Activated CD4-positive, alpha-beta T cell treated with anti-CD3 and anti-CD28 coated beads for 24 hours (primary cell): ENCODE results near the gene MBOAT1.
A peak's percentile ranks its signal among the peaks of the same experiment; 100 is the strongest.

Source experiments
- DNase-seq, 2 donors: peaks; one replicate each; pipeline ENCODE4 v3.0.0-alpha.2; 2020; ENCODE audit warnings: low read depth in 2 of 2

The MBOAT1 gene

DNA sequence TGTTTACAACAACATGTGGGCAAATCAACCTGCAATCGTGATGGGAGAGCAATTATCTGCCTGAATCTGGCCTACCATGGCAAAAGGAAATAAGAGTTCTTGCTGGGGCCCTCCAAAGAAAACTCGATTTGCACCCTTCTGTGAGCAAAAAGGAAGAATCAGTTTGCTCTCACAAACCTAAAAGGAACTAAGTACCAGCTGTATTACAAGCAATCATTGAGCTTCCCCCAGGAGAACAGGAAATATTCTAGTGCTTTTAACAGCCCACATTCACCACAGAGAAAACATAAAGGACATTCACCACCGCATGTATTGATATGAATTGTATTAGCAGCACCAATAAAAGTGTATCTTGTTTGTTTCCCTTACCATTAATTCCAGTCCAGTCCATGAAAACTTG lies 75.0 kb downstream of the MBOAT1 start:
- DNase-seq, result no peak

DNA sequence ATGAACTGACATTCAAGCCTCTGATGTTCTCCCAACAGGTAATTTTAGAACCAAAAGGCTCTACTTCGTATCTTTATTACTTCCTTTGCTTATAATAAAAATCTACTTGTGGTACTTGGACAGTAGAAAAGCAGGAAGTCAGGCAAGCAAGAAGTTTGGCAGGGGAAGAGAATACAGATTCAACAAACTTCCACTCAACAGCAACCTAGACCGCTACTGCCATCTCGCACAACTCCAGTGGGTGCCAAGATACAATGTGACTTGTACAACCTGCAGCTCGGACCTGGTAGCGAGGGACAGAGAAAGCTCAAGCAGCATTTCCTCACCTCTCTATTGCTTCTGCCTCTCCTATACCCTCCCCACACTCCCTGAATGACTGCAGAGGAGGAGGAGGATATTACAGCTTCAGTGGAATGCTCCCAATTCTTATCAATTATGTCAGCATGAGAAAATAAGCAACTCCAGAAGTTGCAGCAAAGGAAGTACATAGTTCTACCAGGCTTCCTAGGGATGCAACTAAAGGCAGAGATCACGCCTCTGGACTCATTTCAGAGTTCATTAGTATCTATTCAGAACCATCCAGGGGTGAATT lies 76.5 kb downstream of the MBOAT1 start:
- DNase-seq, result no peak

DNA sequence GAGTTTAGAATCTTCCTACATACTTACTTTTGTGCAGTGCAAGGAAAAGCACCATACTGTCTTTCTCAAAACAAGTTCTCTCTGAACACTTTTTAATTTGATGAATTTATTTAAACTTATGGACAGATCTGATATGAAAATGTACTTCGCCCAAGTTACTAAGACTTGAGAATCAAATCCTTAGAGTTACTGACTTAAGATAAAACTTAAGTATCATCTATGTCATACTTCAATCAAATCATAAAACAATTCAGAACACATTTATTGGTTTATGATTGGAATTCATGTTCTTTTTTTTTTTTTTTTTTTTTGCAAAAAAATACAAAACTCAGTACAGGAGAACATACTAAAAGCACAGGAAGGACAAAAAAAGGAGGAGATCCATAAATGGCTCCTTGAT lies 77.7 kb downstream of the MBOAT1 start:
- no peak for DNase-seq

DNA sequence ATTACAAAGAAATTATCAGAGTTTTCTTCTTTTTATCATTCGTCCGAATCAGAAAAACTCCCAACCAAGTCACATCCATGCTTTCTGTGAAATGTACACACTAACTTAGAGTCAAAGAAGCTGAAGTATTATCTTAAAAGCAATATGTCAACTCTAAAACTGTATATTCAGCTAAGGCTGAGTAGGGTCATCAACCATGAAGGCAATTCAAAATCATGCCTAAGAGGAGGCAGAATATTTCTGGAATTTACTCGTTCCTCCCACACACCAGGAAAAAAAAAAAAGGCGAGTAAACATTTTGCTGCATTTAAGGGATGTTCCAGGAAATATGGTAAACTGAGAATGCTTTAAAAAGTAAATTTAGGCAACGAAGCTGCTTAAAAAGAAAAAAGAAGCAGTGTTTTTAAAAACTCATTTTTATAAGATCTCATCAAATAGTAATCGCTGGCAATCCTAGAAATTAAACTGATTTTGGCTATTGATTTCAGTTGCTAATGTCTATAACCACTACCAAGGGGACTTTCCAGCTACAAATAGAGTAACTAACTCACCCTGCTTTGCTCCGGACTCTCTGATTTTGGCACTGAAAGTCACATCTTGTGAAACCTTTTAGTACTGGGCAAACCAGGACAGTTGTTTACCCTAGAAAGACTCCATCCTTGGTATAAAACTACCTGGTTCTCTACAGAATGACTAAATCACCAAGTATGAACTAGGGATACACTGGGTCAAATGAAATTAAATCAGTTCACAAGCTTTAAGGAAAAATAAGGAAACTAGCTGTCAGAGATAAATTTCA lies 82.8 kb downstream of the MBOAT1 start:
- DNase-seq, result no peak

DNA sequence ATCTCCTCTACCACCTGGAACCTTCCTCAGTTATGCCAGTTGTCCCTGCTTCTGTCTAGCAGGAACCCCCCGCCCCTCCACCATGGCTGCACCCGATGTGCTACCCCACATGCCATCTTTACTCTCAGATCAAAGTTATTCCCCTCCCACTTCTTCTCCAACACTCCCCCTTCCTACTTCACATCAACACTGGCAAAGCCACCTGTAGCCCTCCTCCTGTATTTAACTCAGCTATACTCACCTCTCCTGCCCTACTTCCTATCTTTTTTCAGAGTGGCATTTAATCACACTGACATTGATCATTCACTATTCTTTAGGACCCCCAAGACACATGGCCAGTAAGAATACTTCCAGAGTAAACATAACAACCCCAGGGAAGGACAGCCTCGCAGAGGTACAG lies 84.3 kb downstream of the MBOAT1 start:
- no peak for DNase-seq

DNA sequence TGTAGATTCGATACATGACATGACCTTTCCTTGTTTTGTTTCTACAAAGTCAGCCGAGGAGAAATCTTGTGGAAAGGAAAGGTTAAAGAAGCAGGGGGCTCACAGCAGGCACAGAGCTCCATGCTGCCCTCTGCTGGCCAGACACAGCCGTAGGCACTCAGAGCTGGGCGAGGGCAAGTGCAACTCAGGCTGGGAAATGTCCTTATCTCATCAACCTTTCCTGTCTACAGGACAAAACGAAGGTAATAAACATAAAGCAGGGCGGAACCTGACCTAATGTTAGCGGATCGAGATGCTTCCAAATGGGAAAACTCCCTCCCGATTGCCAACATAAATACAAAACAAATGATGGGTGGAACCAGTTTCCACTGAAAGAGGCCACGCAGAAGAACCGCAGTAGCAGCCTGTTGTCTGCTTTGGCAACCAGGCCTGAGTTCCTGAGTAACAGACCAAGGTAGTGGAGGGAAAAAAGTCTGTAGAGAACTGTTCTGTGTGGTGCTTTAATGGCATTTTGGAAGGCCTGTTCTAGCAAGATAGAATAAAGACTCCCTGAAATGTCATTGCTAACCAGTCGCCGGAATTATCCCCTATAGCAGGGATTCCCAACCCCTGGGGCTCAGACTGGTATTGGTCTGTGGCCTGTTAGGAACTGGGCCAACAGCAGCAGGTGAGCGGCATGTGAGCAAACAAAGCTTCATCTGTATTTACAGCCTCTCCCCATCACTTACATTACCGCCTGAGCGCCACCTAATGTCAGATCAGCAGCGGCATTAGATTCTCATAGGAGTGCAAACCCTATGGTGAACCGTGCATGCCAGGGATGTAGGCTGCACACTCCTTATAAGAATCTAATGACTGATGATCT lies 85.2 kb downstream of the MBOAT1 start:
- DNase-seq, result peak; percentile 43 to 47

DNA sequence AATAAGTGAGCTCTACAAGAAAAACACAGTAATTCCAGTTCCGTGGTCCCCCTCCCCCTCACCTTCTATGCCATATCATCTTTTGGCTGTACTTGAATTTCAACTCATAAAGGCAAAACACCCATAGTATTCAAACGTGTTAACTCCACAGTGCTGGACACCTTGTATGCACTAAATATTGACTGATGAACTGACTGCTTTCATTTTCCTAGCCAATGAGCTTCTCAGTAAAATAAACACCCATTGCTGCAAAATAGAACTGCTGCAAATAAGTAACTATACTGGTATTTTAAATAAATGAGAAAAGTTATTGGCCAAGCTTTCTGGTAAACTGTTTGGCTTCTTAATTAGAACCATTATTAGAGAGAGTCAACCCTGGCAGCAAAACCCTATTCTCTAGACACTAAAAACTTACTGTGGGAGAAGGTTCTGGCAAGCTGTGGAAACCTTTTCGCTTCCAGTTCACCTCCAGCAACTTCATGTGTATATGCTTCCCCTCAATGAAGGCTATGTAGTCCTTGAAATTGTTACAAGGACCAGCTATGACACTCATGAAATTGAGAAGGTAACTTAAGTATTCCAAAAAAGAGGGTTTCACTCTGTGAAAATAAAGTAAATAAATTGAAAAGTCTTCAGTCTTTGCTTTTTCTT lies 86.0 kb downstream of the MBOAT1 start:
- DNase-seq, result no peak

DNA sequence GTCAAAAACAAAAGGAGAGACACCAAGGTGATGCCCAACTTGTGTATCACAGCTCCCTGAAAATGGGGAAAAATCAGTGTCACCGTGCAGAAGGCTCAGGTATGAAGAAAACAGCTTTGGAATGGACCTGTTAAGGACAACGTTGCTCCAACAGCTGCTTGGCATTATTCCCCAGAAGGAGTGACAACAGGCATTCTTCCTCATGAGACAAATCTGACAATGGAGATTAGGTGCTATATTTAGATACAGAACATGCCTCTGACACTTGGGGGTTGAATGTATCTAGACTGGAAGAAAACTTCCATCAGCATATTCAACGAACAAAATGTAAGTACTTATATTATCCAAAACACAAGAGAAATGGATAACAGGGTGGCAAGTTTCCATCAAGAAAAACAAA lies 87.7 kb downstream of the MBOAT1 start:
- DNase-seq, result no peak

DNA sequence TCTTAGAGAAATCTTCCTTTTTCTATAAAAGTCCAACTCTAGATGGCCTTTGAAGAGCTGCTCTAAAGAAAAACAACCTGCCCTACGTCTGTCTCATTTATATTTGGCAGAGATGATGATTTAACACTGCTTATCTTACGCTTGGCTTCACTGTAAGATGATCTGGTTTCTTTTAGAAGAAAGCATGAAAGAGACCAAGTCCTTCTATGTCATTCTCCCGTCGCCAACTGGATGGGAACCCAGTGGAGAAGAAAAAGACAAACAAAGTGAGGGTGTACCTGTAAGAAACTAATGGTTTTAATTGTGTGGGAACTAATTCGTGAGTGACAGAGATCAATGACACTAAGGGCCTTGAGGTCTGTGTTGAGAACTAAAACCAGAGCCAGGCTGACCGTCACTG lies 92.8 kb downstream of the MBOAT1 start:
- no peak for DNase-seq

DNA sequence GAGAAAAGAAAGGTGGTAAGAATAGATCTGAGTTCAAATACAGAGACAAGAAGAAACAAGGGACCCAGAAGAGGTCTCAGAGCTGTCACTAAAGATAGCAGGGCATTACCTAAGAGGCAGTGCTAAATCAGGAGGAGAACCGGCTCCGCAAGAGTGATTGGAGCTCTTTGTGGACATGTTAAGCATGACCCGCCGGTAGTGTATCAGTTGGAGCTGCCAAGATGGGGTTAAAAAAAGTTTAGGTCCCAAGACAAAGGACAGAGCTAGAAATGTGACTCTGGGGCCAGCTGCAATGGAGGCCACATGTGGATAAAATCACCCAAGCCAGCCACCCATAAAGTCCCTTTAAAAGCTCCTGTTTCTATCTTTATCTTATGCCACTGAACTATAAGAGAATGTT lies 93.4 kb downstream of the MBOAT1 start:
- no peak for DNase-seq

DNA sequence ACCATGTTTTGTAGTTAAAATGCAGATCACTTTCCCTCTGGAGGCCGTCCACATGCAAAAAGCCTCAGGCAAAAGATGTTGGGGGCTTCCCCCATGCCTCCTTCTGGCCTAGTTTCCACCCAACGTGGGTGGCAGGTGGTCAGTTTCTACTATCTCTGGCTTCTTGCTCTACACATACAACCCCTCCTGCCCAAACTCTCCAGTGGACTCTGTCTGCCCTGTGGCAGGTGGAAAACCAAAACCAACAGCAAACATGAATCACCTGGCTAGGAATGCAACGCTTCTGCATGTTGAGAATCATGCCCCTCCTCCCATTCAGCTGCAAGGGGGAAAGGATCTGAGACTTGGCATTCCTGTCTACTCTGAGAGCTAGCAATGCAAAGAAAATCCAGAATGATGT lies 94.8 kb downstream of the MBOAT1 start:
- DNase-seq, result no peak

DNA sequence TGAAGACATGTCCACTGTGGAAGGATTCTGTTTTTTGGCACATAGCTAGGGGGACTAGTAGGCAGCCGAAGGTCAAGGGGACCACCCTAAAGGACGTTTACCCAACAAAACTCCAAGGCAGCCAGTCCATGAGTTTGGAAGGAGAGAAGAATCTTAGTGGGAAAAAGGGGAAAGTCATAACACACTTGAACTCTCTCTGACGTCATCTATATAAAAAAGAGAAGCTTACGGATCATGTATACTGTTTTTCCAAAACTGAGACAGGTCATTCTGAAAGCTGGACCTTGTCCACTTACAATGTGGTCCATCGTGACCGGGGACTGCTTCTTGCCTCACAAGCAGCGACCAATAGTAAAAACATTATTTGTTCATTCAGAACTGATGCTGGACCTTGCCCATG lies 95.5 kb downstream of the MBOAT1 start:
- no peak for DNase-seq

DNA sequence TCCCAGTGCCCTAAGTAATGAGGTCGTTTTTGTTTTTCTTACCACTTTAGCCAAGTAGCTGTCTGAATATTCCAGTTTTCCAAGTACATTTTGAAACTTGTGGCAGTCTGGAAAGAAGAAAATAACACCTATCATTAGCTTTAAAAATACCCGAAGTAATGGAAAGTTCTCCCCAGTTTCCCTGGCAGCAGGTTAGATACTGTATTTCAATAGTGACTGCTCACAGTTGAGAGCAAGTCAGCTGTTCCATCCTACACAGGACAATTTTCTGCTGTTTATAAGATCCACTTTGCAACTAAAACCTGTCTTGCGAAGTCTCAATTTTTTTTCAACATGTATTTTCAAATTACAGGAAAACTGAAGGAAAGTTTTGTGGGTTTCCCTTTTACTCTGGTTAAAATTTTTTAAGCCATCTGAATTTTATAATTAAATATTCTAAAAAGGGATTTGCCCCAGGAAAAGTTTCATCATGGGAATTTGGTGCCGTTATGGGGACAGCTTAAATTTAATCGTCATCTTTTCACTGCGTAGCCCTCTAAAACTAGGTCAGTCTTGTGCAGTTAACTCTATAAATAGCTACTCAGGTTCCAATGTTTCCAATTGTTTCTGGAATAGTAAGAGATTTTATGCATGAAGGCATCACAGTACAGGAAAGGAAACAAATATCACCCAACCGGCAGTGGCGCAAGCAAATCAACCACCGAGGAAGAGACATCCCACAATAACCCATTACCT lies 96.9 kb downstream of the MBOAT1 start:
- no peak for DNase-seq

DNA sequence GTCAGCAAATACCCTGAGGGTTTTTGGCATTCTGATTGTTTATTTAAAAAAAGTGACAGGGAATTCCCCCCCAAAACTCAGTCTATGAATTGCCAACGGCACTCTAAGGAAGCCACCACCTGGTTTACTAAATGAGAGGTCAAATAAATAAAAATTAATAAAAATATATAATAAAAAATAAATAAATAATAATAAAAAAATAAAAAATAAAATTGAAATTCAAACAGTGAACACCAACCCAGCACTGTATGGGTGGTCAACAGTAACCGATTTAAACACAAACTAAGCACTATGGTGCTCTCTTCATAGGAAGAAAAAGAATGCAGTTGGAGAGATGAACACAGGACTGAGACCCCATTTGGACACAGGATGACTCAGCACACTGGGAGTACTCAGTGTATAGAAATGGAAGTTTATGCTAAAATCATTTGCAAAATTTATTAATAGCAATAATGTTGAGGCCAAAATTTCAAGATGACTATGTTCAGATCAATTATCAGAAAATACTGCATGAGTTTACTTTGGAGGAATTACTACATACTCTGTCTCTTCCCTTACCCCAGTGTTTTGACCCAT lies 98.5 kb downstream of the MBOAT1 start:
- DNase-seq, result no peak

DNA sequence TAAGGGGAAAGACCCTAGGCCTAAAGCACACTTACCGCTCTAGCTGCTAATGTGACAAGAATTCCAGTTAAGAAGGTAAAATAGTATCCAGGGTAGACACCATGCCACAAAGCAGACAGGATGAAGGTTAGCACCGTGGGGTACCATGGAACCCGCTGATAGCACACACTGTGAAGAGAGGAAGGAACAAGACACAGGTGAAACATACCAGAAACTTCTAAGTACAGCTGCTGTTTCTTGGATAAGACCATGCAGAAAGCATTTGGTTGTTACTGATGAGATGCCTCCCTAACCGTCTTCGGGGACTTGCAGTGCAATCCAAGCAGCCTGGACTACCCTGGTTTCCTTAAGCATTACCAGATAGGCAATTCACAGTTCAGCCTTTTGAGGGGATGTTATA lies 99.4 kb downstream of the MBOAT1 start:
- no peak for DNase-seq

DNA sequence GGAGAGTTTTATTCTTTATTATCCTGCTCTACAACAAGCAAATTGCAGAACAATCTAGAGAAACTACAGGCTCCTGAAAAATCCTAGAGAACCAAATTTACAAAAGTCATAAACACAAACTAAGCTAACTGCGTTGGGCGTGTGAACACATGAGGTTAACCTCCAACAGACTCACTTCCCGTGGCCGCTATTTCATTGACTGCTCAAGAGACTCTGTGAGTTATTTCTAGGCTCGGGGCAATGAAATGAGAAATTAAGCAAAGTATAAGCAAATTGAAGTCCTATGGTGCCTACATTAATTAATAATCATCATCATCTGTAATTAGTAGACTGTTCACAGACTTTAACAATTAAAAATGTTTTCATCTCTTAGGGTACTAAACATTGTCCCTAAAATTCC lies 100.0 kb downstream of the MBOAT1 start:
- no peak for DNase-seq

DNA sequence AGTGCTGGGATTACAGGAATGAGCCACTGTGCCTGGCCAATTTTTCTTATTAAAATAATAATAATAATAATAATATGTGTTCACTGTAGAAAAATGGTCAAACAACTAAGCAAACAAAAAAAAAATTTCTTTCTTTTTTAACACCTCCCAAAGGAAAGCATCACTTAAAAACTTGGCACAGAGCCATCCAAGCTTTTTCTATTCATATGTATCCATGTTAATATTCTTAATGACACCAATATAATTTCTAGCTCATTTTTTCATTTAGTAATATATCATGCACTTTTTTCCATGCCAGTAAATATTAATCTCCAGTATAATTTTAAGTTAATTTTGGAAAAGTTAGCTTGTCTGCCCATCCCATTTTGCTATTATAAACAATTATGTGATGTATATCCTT lies 101.8 kb downstream of the MBOAT1 start:
- DNase-seq, result no peak

DNA sequence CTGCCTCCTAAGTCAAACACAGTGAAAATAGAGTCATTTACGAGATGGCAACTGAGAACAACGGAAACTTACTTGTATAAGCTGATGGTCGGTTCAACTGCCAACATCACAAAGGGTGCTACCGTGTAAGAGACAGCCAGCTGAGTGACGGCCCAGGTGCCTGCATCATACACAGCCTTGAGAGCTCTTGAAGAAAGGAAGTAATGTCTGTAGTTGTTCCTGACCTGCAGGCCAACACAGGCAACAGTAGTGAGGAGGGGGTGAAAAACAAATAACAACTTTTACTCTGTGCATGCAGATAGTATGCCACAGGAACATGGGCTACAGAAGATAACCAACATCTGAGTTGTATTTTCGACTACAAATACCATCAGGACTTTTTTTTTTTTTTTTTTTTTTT lies 102.7 kb downstream of the MBOAT1 start:
- no peak for DNase-seq

DNA sequence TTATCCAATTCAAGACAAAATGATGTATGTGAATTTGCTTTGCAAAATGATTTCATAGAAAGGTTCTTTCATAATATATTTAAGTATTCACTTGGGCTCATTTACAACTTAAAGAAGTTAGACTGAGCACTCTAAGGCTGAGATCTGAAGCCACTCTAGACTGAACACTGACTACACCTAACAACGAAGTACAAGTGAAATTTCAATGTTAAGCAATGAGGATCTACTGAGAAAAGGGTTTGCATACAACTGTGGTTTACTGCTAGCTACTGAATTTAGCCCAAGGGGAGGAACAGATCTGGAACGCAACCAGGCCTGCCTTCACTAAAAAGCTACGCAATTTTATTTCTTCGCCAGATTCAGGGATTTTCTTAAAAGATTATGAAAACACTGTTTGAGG lies 106.4 kb downstream of the MBOAT1 start:
- DNase-seq, result no peak

DNA sequence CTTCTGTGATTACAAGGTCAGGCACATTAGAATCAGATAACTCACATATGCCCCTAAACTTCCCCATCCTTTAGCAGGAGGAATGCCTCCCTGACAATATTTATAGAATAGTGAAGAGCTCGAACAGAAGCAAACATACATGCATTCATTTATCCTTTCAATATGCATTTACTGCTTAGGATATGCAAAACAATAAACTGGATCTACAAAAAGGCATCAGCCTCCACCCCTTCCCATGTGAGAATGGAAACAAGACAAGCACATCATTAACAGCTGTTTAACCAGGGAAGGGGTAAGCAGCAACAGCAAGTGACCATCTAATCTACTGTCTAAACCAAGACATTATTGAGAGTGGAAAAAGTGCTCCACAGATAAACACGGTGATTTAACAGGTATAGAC lies 107.6 kb downstream of the MBOAT1 start:
- DNase-seq, result no peak

DNA sequence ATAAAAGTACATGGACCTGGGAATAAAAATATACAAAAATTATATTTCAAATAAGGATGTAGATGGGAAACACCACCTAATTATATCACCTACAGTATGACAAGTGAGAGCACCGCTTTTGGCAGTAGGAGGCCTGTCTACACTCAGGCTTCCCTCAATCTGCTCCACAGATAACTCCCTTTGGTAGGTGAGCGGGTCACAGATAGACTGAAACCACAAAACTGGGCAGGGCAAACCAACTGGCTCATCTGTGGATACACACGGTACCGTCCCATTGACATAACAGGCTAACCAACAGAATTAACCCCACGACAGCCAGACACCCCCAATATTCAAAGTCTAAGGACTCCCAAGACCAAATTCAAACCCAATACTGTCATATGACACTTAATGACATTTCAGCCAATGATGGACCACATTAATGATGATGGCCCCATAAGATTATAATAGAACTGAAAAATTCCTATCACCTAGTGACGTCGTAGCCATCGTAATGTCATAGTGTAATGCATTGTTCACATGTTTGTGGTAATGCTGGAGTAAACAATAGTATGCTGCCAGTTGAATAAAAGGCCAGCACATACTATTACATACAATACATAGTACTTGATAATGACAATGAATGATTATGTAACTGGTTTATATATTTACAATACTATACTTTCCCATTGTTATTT lies 109.7 kb downstream of the MBOAT1 start:
- DNase-seq, result no peak
